Neuron (in vitro differentiated cells): Measurements from ENCODE around the gene PHGDH.

Experiments
- H2AFZ ChIP-seq: one replicate; pipeline ENCODE4 v1.6.1; 2013; ENCODE audit warnings: low read depth, mild to moderate bottlenecking, inconsistent platforms, low read length, moderate library complexity
- H3K27me3 ChIP-seq: one replicate; pipeline ENCODE4 v1.6.1; 2013; ENCODE audit warnings: low read length; ENCODE audit not compliant: insufficient read depth
- H3K36me3 ChIP-seq: one replicate; pipeline ENCODE4 v1.6.1; 2013; ENCODE audit warnings: low read length; ENCODE audit not compliant: insufficient read depth
- H3K4me1 ChIP-seq: one replicate; pipeline ENCODE4 v1.6.1; 2013; ENCODE audit warnings: low read length; ENCODE audit not compliant: insufficient read depth
- H3K4me3 ChIP-seq: 2 replicates; pipeline ENCODE4 v1.5.1; 2013; ENCODE audit warnings: mild to moderate bottlenecking, low read length, moderate library complexity
- H3K9me3 ChIP-seq: one replicate; pipeline ENCODE4 v1.6.1; 2013; ENCODE audit warnings: low read length

Gene PHGDH

DNA sequence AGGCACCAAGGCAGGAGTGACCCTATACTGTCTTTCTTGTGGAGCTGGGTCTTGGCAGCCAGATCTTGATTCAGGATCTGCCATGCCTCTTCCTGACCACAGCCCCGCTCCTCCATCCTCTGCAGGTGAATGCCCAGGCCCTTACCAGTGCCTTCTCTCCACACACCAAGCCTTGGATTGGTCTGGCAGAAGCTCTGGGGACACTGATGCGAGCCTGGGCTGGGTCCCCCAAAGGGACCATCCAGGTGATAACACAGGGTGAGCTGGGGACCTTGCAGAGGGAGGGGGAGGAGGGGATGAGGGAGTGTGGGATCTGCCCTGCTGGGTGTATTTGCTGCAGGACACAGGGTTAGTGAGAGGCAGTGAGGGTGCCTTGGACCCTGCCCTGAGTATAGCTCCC, 28.5 kb downstream of the PHGDH start:
- Histone ChIP-seq H3K9me3 (no peaks in the 10 kb centered on the region), H3K4me1 (no peaks in the 10 kb centered on the region), H3K36me3 (peaks cover 62% of the 10 kb centered on the region), H3K27me3 (no peaks in the 10 kb centered on the region), H2AFZ (no peak overlapping the region), H3K4me3 (no peak overlapping the region)

DNA sequence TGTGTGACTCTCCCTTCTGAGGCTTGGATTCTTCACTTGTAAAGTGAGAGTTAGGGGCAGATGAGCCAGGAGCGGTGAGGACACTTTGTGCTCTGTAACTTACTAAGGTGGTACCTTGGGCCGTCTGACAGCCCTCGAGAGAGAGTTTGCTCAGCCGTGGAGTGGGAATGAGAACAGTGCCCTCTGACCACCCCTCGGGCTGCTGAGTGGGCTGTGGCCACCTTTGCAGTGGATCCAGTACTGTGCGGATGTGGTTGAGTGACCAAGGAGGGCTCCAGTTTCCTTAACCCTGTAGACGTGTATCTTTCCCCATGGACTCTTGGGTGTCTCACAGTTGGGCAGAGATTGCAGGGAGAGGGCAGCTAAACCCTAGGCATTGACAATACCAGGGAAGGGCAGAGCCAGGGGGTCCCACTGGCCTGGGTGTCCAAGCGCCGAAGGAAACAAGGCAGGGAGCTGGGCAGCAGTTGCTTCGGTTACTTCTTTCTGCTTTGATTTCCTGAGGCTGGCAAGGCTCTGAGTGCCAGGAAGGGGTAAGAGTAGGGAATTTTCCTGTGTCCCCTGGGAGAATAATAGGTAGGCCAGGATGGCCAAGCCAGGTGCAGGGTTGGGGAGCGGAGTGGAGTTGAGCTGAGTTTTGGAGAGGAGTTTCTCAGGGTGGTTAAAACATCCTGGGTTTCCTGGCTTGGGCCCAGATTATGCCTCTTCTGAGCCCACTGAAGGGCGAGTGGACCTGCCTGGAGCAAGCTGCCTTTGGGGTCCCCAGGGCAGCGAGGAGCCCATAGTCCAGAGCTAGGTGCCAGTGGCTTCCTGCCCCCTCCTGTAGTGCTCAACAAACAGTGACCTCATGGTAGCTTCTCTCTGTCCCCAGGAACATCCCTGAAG, 29.4 kb downstream of the PHGDH start:
- H3K4me3 ChIP-seq, result no peak overlapping the region
- H3K27me3 ChIP-seq, result no peaks in the 10 kb centered on the region
- no peak overlapping the region for H2AFZ ChIP-seq
- no peaks in the 10 kb centered on the region for H3K4me1 ChIP-seq
- peaks cover 53% of the 10 kb centered on the region for H3K36me3 ChIP-seq
- no peaks in the 10 kb centered on the region for H3K9me3 ChIP-seq

DNA sequence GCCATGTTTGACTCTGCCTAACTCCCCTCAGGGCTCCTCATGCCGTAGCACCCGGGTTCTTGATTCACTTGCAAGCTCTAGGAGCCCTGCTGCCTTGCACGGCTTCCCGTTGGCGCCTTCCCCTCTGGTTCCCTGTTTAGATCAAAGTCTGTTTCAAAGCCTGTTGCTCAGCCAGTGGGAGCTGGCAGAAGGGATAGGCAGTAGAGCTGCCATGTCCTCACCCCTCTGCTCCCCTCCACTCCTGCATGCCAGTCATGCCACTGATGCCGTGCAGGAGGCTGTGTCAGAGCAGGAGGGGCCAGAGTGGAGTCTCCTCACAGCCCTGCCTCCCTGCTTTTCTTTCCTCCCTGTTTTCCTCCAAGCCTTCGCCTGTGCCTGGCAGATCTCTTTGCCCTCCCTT, 30.5 kb downstream of the PHGDH start:
- Histone ChIP-seq H3K9me3 (no peaks in the 10 kb centered on the region), H3K36me3 (peaks cover 43% of the 10 kb centered on the region), H3K4me1 (no peaks in the 10 kb centered on the region), H3K27me3 (no peaks in the 10 kb centered on the region), H2AFZ (no peak overlapping the region), H3K4me3 (no peak overlapping the region)

- Histone ChIP-seq H3K36me3 (peaks cover 38% of the 10 kb centered on the region), H3K27me3 (no peaks in the 10 kb centered on the region), H3K4me1 (no peaks in the 10 kb centered on the region), H3K9me3 (no peaks in the 10 kb centered on the region), H3K4me3 (no peak overlapping the region), H2AFZ (no peak overlapping the region)
Observed at GRCh38 chr1:119742677-119743076, 30.9 kb downstream of the PHGDH start.

GRCh38 chr1:119743308-119743707, 31.6 kb downstream of the PHGDH start:
- Histone ChIP-seq H2AFZ (no peak overlapping the region), H3K4me3 (no peak overlapping the region), H3K27me3 (no peaks in the 10 kb centered on the region), H3K4me1 (no peaks in the 10 kb centered on the region), H3K9me3 (no peaks in the 10 kb centered on the region), H3K36me3 (peaks cover 37% of the 10 kb centered on the region)

DNA sequence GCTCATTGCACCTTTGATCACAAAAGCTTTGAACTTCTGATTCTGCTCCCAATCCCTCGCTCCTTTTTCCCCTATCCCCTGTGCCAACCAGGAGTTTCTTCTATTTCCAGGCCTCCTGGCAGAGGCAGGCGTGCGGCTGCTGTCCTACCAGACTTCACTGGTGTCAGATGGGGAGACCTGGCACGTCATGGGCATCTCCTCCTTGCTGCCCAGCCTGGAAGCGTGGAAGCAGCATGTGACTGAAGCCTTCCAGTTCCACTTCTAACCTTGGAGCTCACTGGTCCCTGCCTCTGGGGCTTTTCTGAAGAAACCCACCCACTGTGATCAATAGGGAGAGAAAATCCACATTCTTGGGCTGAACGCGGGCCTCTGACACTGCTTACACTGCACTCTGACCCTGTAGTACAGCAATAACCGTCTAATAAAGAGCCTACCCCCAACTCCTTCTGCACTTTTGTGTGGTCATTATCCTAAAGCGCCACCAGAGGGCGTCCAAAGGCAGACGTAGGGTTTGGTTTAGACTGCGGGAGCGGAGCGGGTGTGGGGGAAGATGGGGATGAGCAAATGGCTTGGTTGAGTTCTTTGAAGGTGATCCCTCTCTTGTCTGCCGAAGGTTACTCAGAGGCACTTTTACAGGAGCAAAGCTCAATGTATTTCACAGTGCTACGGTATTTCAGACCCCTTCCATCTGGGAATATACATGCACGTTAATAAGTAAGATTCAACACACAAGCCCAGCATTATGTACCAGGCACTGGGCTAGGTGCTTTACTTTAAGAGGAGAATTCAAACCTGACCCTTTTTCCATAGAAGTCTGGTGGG, 32.3 kb downstream of the PHGDH start:
- H3K9me3 ChIP-seq, result no peaks in the 10 kb centered on the region
- H3K36me3 ChIP-seq, result peaks cover 37% of the 10 kb centered on the region
- H3K4me3 ChIP-seq, result no peak overlapping the region
- no peaks in the 10 kb centered on the region for H3K4me1 ChIP-seq
- H3K27me3 ChIP-seq, result no peaks in the 10 kb centered on the region
- no peak overlapping the region for H2AFZ ChIP-seq

- Histone ChIP-seq H3K9me3 (no peaks in the 10 kb centered on the region), H3K27me3 (no peaks in the 10 kb centered on the region), H3K36me3 (peaks cover 36% of the 10 kb centered on the region)
Observed at GRCh38 chr1:119744598-119744942, 32.8 kb downstream of the PHGDH start.

DNA sequence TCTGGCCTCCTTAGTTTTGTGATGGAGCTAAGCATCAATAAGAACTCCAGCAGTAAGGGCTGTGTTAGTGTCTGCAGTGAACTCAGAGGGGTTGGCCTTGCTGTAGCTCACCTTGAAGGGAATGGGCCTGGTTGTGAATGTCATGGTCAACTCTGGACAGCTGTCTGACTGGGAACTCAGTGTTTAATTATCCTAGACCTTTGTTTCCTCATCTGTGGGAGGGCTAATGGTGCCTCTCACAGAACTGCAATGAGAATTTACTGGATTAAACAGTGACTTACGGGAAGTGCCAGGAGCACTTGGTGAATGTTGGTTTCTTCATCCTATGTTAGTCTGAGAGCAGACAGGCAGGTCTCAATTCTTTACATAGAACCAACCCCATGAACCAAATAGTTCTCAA, 33.3 kb downstream of the PHGDH start:
- H2AFZ ChIP-seq, result no peak overlapping the region
- H3K4me1 ChIP-seq, result no peaks in the 10 kb centered on the region
- no peak overlapping the region for H3K4me3 ChIP-seq
- no peaks in the 10 kb centered on the region for H3K27me3 ChIP-seq
- peaks cover 32% of the 10 kb centered on the region for H3K36me3 ChIP-seq
- H3K9me3 ChIP-seq, result no peaks in the 10 kb centered on the region

More at GRCh38 chr1:119744598-119744942, 32.8 kb downstream of the PHGDH start:
- no peak overlapping the region for H2AFZ ChIP-seq
- H3K4me1 ChIP-seq, result no peaks in the 10 kb centered on the region
- H3K4me3 ChIP-seq, result no peak overlapping the region

GRCh38 chr1:119747451-119747850, 35.7 kb downstream of the PHGDH start:
- Histone ChIP-seq H3K36me3 (peaks cover 15% of the 10 kb centered on the region), H2AFZ (no peak overlapping the region), H3K4me3 (no peak overlapping the region), H3K4me1 (no peaks in the 10 kb centered on the region), H3K27me3 (no peaks in the 10 kb centered on the region), H3K9me3 (no peaks in the 10 kb centered on the region)

DNA sequence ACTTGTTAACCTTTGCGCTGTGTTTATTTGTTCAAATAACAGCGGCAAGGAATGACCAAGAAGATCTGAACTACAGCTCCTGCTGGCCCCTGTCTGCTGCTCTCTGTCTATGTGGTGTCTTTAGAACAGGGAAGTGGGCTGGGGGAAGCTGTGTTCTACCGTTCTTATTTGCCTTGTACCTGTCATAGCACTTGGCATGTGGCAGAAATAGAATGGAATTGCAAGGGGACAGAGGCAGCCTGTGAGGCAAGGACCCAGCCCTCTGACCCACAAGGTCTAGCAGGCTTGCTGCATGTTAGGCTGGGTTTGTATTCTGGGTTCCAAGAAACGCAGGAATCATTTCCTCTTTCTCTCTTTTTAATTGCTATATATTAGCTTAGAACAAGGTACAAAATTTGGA, 36.3 kb downstream of the PHGDH start:
- H3K9me3 ChIP-seq, result no peaks in the 10 kb centered on the region
- H3K36me3 ChIP-seq, result peaks cover 9% of the 10 kb centered on the region
- no peak overlapping the region for H2AFZ ChIP-seq
- H3K27me3 ChIP-seq, result no peaks in the 10 kb centered on the region
- H3K4me1 ChIP-seq, result no peaks in the 10 kb centered on the region
- H3K4me3 ChIP-seq, result no peak overlapping the region

DNA sequence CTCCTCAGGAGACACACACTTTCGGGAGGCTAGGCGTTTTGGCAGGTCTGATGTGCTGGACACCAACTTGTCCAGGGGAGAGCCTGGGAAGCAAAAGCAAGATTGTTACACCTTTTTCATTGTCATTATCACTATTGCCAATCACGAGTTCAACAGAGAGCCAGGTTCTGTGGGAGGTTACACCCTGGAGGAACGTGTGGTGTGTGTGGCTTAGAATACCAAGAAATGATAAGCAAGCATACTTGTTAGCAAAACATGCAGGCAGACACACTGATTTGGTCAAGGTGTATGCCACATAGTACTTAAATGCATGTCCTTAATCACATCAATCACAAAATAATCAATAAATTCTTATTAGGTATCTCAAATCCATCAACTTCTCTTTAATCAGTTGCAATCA, 40.9 kb downstream of the PHGDH start:
- Histone ChIP-seq H3K9me3 (no peaks in the 10 kb centered on the region), H3K36me3 (no peaks in the 10 kb centered on the region), H3K4me3 (no peak overlapping the region), H3K27me3 (no peaks in the 10 kb centered on the region), H3K4me1 (no peaks in the 10 kb centered on the region), H2AFZ (no peak overlapping the region)

DNA sequence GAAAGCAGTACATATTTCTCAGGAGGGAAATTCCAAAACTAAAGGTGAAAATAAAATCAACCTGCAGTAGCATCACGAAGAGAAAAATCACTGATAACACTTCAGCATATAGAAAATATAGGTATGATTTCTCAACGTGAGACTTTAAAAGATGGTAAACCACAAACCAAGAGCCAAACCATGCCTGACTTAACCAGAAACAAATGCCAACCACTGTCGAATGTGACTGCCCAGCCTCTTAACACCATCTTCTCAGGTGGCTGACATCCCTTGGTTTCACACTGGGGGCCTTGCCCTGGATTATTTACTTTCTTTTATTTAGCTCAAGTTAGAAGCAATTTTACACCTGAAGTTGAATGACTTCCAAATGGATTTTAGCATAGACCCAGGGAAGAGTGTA, 46.9 kb downstream of the PHGDH start:
- H2AFZ ChIP-seq, result no peak overlapping the region
- no peaks in the 10 kb centered on the region for H3K9me3 ChIP-seq
- no peaks in the 10 kb centered on the region for H3K4me1 ChIP-seq
- H3K27me3 ChIP-seq, result peaks cover 3% of the 10 kb centered on the region
- H3K36me3 ChIP-seq, result no peaks in the 10 kb centered on the region
- H3K4me3 ChIP-seq, result no peak overlapping the region

DNA sequence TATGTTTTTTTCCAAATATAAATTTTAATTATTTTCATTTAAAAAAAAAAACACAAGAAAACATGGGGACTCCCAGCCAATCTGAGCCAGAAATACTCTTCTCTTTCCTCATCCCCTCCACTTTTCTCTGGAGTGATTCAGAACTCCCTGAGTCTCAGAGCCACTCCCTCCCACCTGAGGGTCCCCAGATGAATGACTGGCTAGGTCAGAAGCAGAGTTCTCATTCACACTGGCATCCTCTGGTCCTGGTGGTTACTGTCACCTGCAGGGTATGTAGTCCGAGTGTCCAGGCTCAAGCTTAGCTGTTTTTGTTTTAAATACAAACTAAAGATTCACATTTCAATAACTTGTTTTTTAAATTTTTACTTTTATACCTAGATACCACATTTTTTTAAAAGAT, 50.7 kb downstream of the PHGDH start:
- H2AFZ ChIP-seq, result no peak overlapping the region
- peaks cover 4% of the 10 kb centered on the region for H3K9me3 ChIP-seq
- H3K4me1 ChIP-seq, result no peaks in the 10 kb centered on the region
- no peaks in the 10 kb centered on the region for H3K36me3 ChIP-seq
- no peak overlapping the region for H3K4me3 ChIP-seq
- peaks cover 9% of the 10 kb centered on the region for H3K27me3 ChIP-seq
